SW480 (cell line): ENCODE measurements around the gene MYOF.
"Not testable (repeated sequence)": the region's sequence is repeated elsewhere in the genome, so short reads cannot be mapped to it uniquely, and the experiment has no call there.

Experiments
- DNase-seq: peaks from one replicate; pipeline ENCODE4 v3.0.0-alpha.2; 2016; ENCODE audit warnings: low spot score

The MYOF gene

DNA sequence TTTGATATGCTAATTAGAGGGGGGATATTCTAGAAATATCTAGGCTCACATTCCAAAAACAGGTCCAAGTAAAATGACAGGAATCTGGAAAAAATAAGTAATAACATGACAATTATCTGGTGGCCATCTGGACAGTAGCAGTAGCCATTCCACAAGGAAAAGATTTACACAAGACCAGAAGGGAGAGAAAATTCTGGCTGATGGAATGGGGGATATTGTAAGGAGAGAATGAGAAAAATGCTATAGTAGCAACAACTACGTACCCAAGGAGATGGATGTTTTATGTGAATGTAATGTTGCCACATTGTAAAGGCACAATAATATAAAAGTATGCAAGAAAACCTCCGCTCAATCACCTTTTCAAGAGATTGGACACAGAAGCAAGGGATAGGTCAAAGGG lies 5.4 kb downstream of the MYOF start:
- no peak for DNase-seq

DNA sequence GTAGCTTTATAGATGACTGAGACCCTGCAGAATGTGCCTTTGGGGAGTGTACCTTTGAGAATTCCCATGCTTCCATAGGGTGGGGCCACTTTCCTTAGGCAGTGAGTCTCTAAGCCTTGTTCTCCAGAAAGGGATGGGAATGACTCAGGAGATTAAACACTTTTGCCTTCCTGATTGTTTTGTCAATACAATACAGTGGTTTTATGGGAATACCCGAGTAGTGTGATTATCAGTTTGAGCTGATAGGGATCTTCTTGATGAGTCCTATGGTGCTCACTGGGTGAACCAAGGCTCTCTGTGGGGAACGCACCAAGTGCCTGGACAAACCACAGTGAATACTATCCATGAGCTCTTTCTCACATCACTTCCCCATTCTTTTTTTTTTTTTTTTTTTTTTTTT lies 6.3 kb downstream of the MYOF start:
- DNase-seq = peak; percentile 86

DNA sequence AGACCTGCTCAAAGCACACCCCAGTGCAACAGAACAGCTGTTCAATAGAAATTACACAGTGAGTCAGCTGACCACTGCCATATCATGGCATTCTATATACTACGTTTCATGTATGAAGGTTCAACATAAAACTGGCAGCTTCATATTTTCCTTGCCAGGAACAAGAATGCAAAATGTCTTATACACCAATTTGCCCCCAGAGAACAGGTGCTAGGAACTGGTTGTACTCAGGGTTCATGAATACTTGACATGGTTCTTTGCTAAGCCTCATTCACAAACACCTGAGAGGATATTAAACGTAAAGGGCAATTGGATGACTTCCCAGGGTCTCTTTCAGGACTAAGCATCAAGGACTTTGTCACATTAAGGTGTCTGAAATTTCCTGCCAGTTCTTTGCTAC lies 6.9 kb downstream of the MYOF start:
- no peak for DNase-seq

DNA sequence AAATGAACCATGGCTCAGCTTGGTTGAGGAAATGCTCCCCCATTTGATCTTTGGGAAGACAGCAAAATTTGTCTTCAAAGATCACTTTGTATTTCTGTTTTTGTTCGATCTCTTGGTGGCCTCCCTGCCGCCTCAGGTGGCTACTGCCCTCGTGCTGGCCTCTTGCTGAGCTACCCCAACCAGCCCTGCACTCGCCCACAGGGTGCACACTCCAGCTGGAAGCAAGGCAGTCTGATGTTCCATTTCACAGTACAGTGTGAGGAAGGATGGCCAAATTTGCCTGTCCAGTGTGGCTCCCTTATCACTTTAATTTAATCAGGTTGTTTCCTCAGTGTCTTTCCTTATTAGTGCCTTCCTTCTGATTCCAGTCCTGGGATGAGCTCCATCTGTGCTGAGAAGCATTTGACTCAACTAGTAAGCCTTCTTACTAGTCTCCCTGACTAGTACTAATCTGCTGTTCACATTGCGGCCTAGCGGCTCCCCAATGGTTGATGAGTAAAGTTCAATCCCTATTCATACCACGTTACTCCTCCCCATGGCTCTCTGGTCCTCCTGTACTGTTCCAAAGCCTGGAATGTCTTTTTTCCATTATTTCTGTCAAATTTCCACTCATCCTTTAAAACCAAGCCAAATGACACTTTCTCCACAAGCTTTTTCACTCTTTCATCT lies 8.2 kb downstream of the MYOF start:
- DNase-seq = no peak

DNA sequence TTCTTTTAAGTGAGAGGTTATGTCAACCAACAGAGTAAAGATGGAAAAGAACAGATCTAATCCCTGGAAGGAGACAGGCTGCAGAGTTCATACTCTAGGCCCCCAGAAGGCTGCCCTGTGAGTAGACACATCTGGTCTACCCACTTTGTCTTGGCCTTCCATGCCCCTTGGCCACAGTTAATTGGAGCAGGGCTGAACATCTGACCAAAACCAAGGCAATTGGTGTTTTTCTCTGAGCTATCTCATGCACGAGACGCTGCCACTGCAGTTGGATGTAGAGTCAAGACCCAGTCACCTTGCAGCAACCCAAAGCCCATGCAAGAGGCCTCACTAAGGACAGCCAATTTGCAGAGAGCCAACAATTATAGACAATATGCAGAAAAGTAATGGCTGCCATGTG lies 9.0 kb downstream of the MYOF start:
- no peak for DNase-seq

DNA sequence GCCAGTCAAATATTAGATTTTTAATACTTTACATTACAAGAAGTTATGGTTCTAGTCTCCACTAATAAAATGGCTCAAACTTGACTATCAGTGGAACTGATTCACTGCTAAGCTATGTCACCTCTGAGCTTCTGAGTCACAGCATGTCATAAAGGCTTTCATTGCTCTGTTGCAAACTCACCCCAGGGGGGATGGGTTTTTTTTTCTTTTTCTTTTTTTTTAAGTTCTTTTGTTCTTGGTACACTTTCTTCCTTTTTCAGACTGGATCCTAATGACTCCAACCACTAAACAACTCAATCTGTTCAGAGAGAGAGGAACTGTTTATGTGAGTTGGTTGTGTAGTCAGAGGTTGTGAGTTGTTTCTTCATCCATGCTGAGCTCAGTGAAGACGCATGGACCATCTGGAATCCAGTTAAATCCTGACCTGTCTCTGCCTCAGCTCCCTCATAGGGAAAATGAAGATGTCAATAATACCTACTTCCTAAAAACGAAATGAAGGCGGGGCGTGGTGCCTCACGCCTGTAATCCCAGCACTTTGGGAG lies 11.0 kb downstream of the MYOF start:
- DNase-seq = peak; percentile 95

DNA sequence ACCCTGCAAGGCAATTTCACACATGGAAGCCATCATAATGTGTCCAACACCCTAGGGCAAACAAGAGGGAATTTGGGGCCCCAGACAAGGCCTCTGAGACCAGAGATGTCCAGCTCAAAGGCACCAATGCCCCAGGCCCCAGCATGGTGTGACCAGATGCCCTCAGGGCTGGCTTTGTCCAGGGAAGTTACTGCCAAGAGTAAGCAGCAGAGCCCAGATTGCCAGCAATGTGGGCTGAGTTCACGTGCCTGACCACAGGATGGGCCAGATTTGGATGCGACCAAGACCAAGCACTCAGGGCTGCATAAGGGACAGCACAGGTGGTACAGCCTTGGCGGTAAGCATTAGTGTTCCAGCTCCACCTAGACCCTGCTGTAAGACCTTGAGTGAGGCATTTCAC lies 12.7 kb downstream of the MYOF start:
- no peak for DNase-seq

DNA sequence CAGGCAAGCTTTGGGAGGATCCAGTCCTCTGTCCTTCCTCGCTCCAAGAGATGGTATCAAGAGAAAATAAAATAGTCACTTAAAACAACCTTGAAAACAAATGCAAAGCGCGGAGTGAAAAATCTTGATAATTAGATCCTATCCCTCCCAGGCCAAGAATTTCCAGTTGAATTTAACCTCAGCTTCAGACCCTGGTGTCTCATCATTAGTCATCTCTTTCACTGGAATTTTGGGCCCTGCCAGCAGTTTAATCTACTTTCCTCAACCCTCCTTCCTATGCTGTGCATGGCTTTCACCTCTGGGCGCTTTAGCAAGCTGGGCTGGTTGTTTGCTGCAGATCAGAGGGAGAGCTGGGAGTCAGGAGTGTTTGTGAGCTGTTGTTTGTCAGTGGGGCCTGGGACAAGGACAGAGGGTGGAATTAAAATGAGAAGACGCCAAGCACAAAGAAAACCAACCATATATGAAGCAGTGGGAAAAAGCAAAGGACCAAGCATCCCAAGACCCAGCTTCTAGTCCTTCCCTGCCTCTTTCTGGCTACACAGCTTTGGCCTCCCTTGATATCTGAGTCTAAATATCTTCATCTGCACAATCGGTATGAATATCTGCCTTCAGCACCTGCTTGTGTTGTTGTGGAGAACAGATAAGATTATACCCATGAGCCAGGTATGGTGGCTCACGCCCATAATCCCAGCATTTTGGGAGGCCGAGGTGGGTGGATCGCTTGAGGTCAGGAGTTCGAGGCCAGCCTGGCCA lies 13.5 kb downstream of the MYOF start:
- peak; percentile 83 for DNase-seq

DNA sequence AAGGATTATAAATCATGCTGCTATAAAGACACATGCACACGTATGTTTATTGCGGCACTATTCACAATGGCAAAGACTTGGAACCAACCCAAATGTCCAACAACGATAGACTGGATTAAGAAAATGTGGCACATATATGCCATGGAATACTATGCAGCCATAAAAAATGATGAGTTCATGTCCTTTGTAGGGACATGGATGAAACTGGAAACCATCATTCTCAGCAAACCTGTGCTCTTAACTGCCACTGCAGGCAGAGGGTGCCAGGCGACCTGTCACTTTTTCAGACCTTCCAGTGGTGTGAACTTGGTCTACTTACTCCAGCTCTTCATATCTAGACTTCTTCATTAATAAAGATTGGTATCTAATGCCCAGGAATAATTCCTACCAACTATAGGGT lies 14.5 kb downstream of the MYOF start:
- DNase-seq = not testable (repeated sequence)

DNA sequence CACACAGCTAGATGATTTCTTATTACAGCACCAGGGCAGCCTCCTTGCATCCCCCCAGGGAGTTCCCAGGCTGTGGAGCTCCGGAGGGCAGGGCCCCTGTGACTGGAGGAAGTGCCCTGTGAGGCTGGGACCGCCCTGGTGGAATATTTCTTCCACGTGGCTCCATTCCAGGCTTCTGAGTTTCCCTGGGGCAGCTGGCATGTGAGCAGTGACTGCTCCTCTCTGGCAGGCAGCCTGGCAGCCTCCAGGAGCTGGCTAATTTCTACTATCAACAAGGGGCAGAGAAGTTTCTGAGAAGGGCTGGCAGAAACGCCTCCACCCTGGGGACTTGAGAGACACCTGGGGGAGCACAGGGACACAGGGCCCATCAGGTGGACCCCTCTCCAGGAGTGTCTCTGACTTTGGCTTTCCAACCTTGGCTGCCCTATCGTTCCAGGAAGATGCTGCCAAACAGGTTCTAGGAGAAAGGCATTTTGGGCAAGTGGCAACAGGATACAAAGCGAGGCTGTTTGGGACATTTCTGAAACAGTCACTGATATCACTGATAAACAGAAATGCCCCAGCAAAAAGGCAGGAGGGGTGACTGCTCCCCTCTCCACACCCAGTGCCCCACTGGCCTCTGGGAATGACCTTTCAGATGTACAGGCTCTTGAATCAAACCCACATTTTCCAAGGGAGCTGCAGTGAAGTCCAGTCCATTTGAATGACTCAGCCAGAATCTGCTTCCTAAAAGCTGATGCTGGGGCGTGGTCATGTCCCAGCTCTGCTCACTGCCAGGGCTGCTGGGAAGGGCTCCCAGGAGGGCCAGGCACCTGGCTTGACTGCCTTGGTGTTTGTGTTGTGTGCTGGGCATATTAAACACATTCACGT lies 16.1 kb downstream of the MYOF start:
- DNase-seq = peak; percentile 91

DNA sequence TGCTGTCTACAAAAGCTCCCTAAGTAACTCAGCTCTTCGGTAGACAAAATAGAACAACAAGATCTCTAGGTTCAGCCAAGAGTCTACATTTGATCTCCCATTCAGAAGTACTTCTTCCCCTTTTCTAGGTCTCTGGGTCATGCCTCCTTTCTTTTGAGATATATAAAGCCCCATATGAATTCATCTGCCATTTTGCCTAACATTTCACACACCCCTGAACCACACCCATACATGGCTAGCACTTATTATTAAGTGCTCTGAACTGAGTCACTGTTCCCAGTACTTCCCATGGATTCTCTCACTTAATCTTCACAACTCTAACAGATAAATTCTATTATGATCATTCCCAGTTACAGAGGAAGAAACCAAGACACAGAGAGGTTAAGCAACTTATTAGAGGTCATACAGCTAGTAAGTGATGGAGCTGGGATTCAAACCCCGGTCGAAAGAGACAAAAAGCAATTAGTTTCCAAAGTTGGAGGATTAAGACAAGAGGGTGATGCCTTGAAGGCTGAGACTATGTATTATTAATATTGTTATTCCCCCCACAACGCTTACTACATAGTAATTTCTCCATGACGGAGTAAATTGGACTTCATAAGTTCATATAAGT lies 17.3 kb downstream of the MYOF start:
- no peak for DNase-seq

DNA sequence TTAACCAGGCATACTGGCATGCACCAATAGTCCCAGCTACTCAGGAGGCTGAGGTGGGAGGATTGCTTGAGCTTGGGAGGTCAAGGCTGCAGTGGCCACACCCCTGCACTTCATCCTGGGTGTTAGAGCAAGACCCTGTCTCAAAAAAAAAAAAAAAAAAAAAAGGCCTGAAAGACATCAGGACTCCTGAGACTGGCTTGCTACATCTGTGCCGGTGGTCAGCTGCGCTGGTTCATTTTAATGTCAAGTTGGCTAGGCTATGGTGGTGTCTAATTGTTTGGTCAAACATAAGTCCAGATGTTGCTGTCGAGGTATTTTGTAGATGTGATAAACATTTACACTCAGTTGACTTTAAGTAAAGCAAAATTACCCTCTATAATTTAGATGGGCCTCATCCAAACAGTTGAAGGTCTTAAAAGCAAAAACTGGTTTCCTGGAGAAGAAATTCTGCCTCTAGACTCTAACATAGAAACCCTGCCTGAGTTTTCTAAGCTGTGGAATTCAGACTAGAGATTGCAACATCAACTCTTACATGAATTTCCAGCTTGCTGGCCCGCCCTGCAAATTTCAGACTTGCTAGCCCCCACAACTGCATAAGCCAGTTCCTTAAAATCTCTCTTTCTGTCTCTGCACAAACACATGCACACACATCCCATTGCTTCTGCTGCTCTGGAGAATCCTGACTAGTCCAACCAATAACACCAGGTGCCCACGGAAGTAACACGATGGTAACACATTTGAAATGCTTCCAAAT lies 18.2 kb downstream of the MYOF start:
- no peak for DNase-seq

DNA sequence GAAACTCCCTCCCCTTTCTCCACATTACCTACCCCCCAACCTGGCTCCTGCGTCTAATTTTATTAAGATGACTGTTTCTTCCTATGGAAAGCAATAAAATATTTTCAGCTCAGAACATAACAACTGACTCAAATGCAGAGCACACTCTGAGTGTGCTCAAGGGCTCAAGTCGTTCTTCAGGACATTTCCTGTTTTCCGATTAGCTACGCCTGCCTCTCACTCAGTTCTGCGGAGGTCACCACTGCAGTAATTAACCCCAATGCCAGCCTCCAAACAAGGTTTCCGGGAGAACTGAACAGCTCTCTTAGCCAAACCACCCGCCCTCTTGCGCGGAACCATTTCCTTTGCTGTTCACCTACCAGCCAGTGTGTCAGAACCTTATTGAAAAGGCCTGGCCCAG lies 19.3 kb downstream of the MYOF start:
- DNase-seq = no peak

DNA sequence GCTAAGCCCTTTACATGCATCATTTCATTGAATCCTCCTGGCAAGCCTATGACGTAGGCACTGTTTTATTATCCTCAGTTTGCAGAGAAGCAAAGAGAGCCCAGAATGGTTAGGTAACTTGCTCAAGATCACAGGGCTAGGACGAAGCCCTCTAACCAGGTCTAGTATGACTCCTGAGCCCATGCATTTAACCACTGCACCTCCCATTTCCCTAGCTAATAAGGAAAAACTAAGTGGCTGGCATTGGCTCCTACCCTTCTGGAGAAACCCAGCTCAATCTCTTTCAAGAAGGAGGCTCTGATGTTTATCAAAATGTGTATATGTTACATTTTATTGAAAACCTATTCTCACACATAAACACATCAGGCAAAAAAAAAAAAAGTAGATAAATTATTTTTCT lies 19.8 kb downstream of the MYOF start:
- DNase-seq = no peak

DNA sequence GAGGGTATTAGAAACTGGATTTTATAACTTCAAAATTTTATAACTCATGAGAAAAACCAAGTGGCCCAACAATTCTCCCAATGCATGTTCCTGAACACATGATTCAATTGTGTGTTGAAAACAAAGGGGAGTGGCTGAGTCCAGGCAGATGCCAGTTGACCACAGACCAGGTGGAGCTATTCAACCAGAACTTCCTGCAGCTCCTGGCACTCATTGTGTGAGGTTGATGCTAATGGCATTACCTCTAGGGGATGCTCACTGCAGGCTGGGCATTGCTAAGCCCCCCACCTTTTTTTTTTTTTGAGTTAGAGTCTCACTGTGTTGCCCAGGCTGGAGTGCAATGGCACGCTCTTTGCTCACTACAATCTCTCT lies 20.3 kb downstream of the MYOF start:
- DNase-seq = peak; percentile 89

DNA sequence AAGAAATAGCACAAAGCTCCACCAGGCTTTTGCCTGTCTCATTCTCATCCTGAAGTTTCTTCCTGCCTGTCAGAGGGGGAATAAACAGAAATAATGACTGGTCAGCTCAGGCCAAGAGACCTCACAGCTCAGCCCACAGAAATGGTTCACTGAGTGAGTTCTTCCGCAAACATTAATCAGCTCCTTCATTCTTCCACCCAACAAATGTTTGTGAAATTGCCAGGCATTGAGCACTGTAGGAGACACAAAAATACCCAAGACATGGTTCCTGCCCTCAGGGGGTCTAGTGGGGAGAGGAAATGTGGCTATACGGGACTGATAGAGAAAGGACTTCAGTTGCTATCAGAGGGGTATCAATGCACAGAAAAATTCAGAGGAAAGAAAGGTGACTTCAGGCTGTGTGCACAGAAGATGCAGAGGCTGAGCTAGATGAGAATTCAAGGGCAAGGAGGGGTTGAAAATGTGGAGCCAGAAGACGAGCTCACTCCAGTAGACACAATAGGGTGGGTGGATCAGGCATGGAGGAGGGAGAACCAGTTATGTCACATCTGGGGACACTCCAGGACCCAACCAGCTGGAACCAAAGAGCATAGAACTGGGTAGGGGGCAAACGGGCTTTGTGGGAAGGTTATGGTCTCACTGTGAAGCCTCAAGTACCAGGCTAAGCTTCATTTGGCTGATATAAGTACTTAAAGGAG lies 20.9 kb downstream of the MYOF start:
- DNase-seq = no peak

DNA sequence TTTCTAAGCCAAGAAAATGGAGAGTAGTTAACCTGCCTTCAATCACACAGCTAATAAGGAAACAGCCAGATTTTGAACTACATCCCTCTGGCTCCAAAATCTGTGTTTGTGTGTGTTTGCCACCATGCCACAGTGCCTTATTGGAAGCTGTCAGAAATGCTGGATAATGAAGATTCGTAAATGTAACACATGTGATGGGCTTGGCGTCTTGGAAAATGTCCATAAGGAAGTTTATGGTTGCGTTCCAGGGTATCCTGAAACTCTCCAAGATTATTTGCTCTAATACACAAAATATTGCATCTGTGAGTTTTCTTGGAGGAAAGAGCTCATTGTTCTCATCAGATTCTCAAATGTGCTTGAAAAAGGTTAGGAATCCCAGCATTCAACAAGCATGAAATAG lies 22.7 kb downstream of the MYOF start:
- DNase-seq = no peak

DNA sequence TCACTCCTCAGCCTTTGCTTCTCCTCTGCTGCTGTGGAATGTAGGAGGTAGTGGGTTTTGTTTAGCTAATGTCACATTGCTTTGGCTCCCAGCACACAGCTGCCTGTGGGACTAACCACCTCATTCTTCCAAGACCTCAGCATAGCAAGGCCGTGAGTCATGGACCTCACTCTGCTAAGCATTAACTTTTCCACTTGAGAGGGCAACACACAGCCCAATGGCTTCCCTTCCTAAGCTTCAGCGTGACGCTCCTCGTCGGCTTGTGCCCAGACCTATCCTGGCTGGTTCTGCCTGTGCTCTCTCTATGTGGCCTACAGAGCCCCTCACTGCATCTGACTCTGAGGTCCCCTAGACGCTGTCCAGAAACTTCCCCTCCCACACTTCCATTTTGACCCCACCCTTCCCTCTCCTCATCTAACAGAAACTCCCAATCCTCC lies 23.3 kb downstream of the MYOF start:
- peak; percentile 90 for DNase-seq

DNA sequence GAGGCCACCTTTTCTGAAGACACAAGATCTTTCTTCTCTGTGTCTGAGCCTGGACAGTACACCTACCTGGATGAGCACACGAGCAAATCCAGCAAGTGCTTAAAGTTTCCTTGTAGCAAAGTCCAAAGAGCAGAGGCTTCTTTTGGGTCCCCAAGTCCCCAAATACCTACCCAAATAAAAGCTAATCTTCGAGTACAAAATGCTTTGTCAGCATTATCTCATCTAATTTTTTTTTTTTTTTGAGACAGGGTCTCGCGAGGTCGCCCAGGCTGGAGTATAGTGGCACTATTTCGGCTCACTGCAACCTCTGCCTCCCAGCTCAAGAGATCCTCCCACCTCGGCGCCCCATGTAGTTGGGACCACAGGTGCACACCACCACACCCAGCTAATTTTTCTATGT lies 24.6 kb downstream of the MYOF start:
- DNase-seq = no peak

DNA sequence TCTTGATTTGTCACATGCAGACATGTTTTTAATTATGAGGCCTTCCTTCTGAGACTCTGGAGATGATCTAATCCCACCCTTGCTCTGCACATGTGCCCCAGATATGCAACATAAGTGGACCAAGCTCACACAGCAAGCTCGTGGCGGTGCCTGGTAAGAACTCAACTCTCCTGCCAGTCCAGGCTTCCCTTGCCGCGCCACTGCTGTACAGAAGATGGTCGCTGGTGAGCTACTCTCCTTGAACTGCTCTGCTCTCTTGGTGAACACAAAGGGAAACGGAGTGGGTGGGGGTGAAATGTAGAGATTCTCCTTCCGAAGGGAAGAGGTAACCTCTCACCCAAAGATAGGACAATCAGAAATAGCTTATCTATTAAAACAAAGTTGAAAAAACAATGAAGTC lies 25.7 kb downstream of the MYOF start:
- no peak for DNase-seq

DNA sequence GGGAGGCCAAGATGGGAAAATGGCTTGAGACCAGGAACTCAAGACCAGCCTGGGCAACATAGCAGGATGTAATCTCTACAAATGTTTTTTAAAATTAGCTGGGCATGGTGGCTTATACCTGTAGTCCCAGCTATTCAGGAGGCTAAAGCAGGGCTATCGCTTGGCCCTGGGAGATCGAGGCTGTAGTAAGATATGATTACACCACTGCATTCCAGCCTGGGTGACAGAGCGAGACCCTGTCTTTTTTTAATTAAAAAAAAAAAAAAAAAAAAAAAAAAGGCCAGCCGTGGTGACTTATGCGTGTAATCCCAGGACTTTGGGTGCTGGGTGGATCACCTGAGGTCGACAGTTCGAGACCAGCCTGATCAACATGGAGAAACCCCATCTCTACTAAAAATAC lies 27.4 kb downstream of the MYOF start:
- DNase-seq = no peak
